ENCODE measurements around the gene RNF114. TPM values are rescaled to one million over a fixed set of nuclear protein-coding genes. Genes with fewer than 3 reads are reported as not detected.
"Not testable (repeated sequence)": the region's sequence is repeated elsewhere in the genome, so short reads cannot be mapped to it uniquely, and the experiment has no call there.

RNF114 gene
- total RNA-seq, 1 experiment from 2014 or later, result 168 TPM

DNA sequence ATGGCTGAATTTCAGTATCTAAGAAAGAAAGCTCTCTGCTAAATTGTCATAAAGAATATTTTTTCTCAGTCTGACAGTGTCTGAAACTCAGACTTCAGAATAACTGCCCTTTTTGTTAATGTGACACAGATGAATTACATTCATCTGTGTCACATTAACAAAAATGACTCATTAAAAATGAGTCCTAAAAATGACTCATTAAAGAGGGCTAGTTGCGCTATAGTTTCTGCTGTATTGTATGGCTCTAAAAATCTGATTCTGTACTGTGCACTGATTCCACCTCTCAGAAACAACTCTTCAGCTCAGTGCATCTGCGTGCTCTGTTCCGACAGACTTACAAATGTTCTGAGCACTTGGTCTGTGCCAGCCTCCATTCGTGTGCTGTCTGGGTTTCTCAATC is 15.0 kb downstream of the RNF114 start:
- Histone ChIP-seq H3K27me3 (replicated peaks) (no peaks in the 10 kb centered on the region), H3K4me1 (replicated peaks) (peaks cover 49% of the 10 kb centered on the region), H3K4me3 (no peak overlapping the region), H3K27ac (peak overlapping the region; percentile 69), H3K36me3 (peaks cover 82% of the 10 kb centered on the region), H3K9me3 (replicated peaks) (no peaks in the 10 kb centered on the region)
- peak in 1 of 2 experiments; percentile 61 for DNase-seq (ENCODE audit: low read depth in 1 of 2, low spot score in 2 of 2)

GRCh38 chr20:49955167-49955566 is 19.0 kb downstream of the RNF114 start:
- Histone ChIP-seq H3K27ac (no peak overlapping the region), H3K9me3 (replicated peaks) (no peaks in the 10 kb centered on the region), H3K4me3 (no peak overlapping the region), H3K4me1 (replicated peaks) (peaks cover 18% of the 10 kb centered on the region), H3K27me3 (replicated peaks) (no peaks in the 10 kb centered on the region), H3K36me3 (peaks cover 85% of the 10 kb centered on the region)
- DNase-seq (ENCODE audit: low read depth in 1 of 2, low spot score in 2 of 2), result no peak

- Histone ChIP-seq H3K36me3 (peaks cover 78% of the 10 kb centered on the region), H3K4me1 (replicated peaks) (peaks cover 11% of the 10 kb centered on the region)
- DNase-seq (ENCODE audit: low read depth in 1 of 2, low spot score in 2 of 2); H3K4me3 ChIP-seq; H3K27me3 ChIP-seq (replicated peaks); H3K27ac ChIP-seq; H3K9me3 ChIP-seq (replicated peaks): not testable (repeated sequence)
Observed at GRCh38 chr20:49955830-49956396, 19.7 kb downstream of the RNF114 start.

DNA sequence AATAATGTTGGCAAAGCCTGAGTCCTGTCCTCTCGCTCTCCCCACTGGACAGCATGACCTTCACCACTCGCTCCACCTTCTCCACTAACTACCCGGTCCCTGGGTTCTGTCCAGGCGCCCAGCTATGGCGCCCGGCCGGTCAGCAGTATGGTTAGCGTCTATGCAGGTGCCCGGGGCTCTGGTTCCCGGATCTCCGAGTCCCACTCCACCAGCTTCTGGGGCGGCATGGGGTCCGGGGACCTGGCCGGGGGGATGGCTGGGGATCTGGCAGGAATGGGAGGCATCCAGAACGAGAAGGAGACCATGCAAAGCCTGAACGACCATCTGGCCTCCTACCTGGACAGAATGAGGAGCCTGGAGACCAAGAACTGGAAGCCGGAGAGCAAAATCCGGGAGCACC is 20.5 kb downstream of the RNF114 start:
- peaks cover 3% of the 10 kb centered on the region for H3K4me1 ChIP-seq (replicated peaks)
- DNase-seq (ENCODE audit: low read depth in 1 of 2, low spot score in 2 of 2), result no peak
- no peak overlapping the region for H3K27ac ChIP-seq
- H3K36me3 ChIP-seq, result peaks cover 72% of the 10 kb centered on the region
- H3K9me3 ChIP-seq (replicated peaks), result no peaks in the 10 kb centered on the region
- H3K27me3 ChIP-seq (replicated peaks), result no peaks in the 10 kb centered on the region
- no peak overlapping the region for H3K4me3 ChIP-seq

- H3K9me3 ChIP-seq (replicated peaks); H3K27me3 ChIP-seq (replicated peaks); H3K4me3 ChIP-seq; H3K4me1 ChIP-seq (replicated peaks); DNase-seq (ENCODE audit: low read depth in 1 of 2, low spot score in 2 of 2); H3K27ac ChIP-seq: not testable (repeated sequence)
- H3K36me3 ChIP-seq, result peaks cover 68% of the 10 kb centered on the region
Observed at GRCh38 chr20:49957089-49957938, 21.1 kb downstream of the RNF114 start.

DNA sequence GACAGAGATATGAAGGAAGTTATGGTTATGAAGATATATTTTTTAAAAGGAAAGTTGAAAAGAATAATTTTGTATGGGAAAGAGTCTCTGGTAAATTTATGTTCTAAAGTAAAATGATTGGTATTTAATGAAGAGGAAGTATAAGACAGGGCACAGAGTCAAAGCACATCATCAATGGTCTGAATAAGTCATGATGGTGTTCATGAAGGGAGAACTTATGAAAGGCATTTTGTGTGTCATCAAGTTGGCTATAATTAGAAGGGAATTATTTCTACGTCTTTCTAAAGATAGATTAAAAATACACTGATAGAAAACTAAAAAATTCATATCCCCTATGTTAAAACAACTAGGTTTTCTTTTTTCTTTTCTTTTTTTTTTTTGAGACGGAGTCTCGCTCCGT is 25.2 kb downstream of the RNF114 start:
- no peak overlapping the region for H3K4me3 ChIP-seq
- H3K4me1 ChIP-seq (replicated peaks), result no peaks in the 10 kb centered on the region
- H3K27ac ChIP-seq, result no peak overlapping the region
- H3K36me3 ChIP-seq, result peaks cover 44% of the 10 kb centered on the region
- no peaks in the 10 kb centered on the region for H3K27me3 ChIP-seq (replicated peaks)
- no peaks in the 10 kb centered on the region for H3K9me3 ChIP-seq (replicated peaks)
- DNase-seq (ENCODE audit: low read depth in 1 of 2, low spot score in 2 of 2), result no peak

GRCh38 chr20:49964964-49965780 is 29.0 kb downstream of the RNF114 start:
- H3K4me1 ChIP-seq (replicated peaks), result peaks cover 17% of the 10 kb centered on the region
- H3K9me3 ChIP-seq (replicated peaks), result no peaks in the 10 kb centered on the region
- H3K4me3 ChIP-seq, result no peak overlapping the region
- H3K27ac ChIP-seq, result no peak overlapping the region
- peaks cover 16% of the 10 kb centered on the region for H3K36me3 ChIP-seq
- peak; percentile 46 to 62 for DNase-seq (ENCODE audit: low read depth in 1 of 2, low spot score in 2 of 2)
- H3K27me3 ChIP-seq (replicated peaks), result no peaks in the 10 kb centered on the region

DNA sequence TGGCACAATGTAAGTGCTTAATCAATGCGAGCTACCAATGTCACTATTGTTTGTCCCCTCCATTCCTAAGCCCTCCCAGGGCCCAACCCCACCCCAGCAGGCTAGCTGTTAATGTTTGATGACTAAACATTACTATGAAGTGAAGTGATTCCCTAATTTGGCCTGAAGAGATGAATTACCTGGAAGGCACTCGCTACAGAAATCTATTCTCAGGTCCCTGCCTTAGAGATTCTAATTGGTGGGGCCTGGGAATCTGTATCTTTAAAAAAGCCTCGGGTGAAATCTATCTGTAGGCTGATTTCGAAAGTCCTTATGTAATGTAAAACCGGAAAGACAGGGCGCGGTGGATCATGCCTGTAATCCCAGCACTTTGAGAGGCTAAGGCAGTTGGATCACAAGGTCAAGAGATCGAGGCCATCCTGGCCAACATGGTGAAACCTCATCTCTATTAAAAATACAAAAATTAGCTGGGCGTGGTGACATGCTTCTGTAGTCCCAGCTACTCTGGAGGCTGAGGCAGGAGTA is 29.6 kb downstream of the RNF114 start:
- Histone ChIP-seq H3K36me3 (peaks cover 16% of the 10 kb centered on the region), H3K9me3 (replicated peaks) (no peaks in the 10 kb centered on the region), H3K4me1 (replicated peaks) (peaks cover 17% of the 10 kb centered on the region), H3K27me3 (replicated peaks) (no peaks in the 10 kb centered on the region), H3K27ac (no peak overlapping the region), H3K4me3 (no peak overlapping the region)
- DNase-seq (ENCODE audit: low read depth in 1 of 2, low spot score in 2 of 2), result no peak

GRCh38 chr20:49966861-49967260 is 30.7 kb downstream of the RNF114 start:
- peaks cover 16% of the 10 kb centered on the region for H3K36me3 ChIP-seq
- H3K4me1 ChIP-seq (replicated peaks), result peaks cover 17% of the 10 kb centered on the region
- H3K27me3 ChIP-seq (replicated peaks), result no peaks in the 10 kb centered on the region
- no peak overlapping the region for H3K4me3 ChIP-seq
- no peak overlapping the region for H3K27ac ChIP-seq
- no peak for DNase-seq (ENCODE audit: low read depth in 1 of 2, low spot score in 2 of 2)
- no peaks in the 10 kb centered on the region for H3K9me3 ChIP-seq (replicated peaks)

DNA sequence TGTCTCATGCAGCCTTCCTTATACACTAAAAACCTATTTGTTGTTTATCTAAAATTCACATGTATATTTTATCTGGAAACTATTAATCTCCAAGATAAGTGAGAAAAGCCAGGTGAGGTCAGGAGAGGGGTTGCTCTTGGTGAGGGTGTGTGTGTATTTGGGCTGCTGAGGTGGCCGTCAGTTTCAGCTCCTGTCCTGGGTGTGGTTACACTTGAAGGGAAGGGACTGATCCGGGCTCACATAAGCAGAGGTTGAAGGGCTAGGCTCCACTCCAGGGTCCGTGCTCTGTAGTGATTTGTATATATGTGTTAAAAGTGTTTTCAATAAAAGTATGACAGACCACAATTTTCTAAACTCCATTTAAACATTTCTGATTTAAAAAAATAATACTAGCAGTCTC is 33.0 kb downstream of the RNF114 start:
- H3K4me1 ChIP-seq (replicated peaks), result peaks cover 17% of the 10 kb centered on the region
- no peaks in the 10 kb centered on the region for H3K9me3 ChIP-seq (replicated peaks)
- H3K27ac ChIP-seq, result peak overlapping the region; percentile 15
- DNase-seq (ENCODE audit: low read depth in 1 of 2, low spot score in 2 of 2), result no peak
- H3K4me3 ChIP-seq, result no peak overlapping the region
- H3K36me3 ChIP-seq, result peaks cover 11% of the 10 kb centered on the region
- H3K27me3 ChIP-seq (replicated peaks), result no peaks in the 10 kb centered on the region

- Histone ChIP-seq H3K27me3 (replicated peaks) (no peaks in the 10 kb centered on the region), H3K27ac (no peak overlapping the region), H3K4me1 (replicated peaks) (peaks cover 17% of the 10 kb centered on the region), H3K4me3 (no peak overlapping the region), H3K9me3 (replicated peaks) (no peaks in the 10 kb centered on the region), H3K36me3 (peaks cover 8% of the 10 kb centered on the region; the same call in 1 of the 2 replicates)
- no peak for DNase-seq (ENCODE audit: low read depth in 1 of 2, low spot score in 2 of 2)
Observed at GRCh38 chr20:49969946-49970345, 33.7 kb downstream of the RNF114 start.

DNA sequence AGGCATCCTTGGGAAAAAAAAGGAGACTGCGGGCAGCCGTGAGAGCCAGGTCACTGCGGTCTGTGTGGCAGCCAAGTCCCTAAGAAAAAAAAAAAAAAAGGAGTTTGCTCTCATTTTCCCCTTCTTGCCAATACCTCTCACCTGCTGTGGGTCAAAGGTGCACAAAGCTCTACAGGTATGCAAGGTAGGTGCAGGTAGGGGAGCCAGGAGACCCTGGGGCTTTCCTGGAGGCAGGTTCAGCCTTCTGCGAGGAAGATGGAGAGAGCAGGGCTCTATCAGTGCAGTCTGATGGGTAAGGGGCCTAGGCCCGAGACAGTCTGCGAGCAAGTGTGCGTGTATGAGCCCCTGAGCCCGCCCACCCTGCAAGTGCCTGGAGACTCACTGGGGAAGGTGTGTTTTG is 34.3 kb downstream of the RNF114 start:
- Histone ChIP-seq H3K36me3 (peaks cover 2% of the 10 kb centered on the region; the same call in 1 of the 2 replicates), H3K27me3 (replicated peaks) (no peaks in the 10 kb centered on the region), H3K4me1 (replicated peaks) (peaks cover 17% of the 10 kb centered on the region), H3K27ac (no peak overlapping the region), H3K4me3 (no peak overlapping the region), H3K9me3 (replicated peaks) (no peaks in the 10 kb centered on the region)
- no peak for DNase-seq (ENCODE audit: low read depth in 1 of 2, low spot score in 2 of 2)

DNA sequence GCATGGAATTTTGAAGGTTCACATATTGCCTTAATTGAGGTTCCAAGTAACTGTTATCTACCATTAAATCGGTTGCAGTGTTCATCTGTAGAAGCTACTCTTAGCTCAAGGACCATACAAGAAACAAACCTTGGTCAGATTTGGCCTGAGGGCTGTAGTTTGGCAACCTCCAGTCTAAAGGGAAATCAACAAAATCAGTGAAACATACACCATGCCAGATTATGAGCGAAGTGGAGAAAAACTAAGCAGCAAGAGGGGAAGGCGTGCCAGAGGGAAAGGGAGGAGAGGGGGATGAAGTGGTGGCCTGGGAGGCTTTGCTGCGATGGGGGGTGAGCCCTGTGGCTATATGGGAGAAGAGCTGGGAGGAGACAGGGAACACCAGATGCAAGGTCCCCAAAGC is 37.8 kb downstream of the RNF114 start:
- no peaks in the 10 kb centered on the region for H3K9me3 ChIP-seq (replicated peaks)
- H3K36me3 ChIP-seq, result no peaks in the 10 kb centered on the region
- no peak overlapping the region for H3K4me3 ChIP-seq
- no peak overlapping the region for H3K27ac ChIP-seq
- H3K4me1 ChIP-seq (replicated peaks), result peaks cover 15% of the 10 kb centered on the region
- DNase-seq (ENCODE audit: low read depth in 1 of 2, low spot score in 2 of 2), result no peak
- no peaks in the 10 kb centered on the region for H3K27me3 ChIP-seq (replicated peaks)

DNA sequence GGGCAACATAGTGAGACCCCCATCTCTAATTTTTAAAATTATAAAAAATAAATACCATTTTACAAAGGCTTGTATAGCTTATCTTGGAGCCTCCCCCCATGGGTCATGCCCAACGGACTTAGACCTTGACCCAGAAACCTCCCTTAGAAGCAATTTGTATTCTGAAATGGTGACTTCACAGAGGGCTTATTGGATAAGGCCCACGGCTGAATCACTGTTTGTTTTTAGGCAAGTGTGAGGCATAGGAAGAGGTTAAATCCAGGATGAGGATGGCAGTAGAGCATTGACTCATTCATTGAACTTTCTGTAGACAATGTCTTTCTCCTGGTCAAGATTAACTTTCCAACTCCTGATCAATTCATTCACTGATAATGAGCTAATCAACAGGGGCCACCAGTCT is 40.3 kb downstream of the RNF114 start:
- no peaks in the 10 kb centered on the region for H3K9me3 ChIP-seq (replicated peaks)
- H3K4me3 ChIP-seq, result no peak overlapping the region
- H3K4me1 ChIP-seq (replicated peaks), result peaks cover 12% of the 10 kb centered on the region
- no peaks in the 10 kb centered on the region for H3K36me3 ChIP-seq
- no peak for DNase-seq (ENCODE audit: low read depth in 1 of 2, low spot score in 2 of 2)
- H3K27ac ChIP-seq, result no peak overlapping the region
- no peaks in the 10 kb centered on the region for H3K27me3 ChIP-seq (replicated peaks)
